ENCODE measurements around the gene MYH8.
A peak's percentile ranks its signal among the peaks of the same experiment; 100 is the strongest.

MYH8 gene

DNA sequence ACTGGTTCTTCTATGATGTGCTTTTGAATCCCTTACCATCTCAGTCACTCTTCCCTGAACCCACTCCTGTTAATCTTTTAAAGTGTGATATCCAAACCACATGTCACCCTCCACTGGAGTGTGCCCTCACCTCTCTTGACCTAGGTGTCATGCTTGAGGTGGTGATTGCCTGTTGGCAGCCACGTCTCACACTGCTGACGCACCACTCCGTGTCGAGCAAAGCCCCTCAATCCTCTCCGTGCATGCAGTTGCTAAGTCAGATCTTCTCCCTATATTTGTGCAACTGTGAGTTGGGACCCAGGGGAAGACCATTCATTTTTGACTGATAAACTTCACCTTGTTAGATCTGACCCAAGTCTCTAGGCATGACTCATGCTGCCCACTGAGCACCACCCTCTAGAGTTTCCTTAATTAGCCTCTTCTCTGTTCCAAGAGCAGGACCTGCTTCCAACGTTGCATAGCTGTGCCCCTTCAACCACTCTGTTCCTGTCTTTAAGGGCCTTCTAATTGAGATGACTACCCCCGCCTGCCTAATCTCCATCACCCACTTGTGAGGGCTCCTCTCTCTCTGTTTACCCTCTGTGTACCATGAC is 51.6 kb downstream of the MYH8 start:
- no peaks in the 10 kb centered on the region for H3K9me3 ChIP-seq
- H3K4me3 ChIP-seq (ENCODE audit: low read depth, low read length), result no peak overlapping the region
- H3K4me1 ChIP-seq, result no peaks in the 10 kb centered on the region
- no peak for DNase-seq
- no peaks in the 10 kb centered on the region for H3K27me3 ChIP-seq
- TF ChIP-seq CTCF (IDR thresholded peaks at IDR 0.05; ENCODE audit: low read depth, low read length), result no peak
- H3K36me3 ChIP-seq, result no peaks in the 10 kb centered on the region

DNA sequence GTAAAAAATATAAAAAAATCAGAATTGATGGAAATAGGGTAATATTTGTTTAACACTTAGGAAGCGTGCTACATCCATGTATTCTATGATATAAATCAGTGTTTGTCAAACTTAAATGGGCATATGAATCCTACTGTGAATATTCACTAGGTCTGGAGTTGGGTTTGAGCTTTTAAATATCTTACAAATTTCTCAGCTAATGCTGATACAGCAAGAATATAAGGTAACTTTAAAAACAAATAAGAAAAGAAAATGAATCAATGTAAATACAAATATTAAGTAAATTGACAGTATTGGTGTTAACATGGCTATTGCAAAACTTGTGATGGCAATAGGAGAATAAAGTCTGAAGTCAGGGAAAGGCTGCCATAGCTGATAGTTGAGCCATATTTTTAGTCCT is 52.5 kb downstream of the MYH8 start:
- TF ChIP-seq CTCF (IDR thresholded peaks at IDR 0.05; ENCODE audit: low read depth, low read length), result no peak
- Histone ChIP-seq H3K9me3 (no peaks in the 10 kb centered on the region), H3K4me1 (no peaks in the 10 kb centered on the region), H3K27me3 (no peaks in the 10 kb centered on the region), H3K36me3 (no peaks in the 10 kb centered on the region), H3K4me3 (ENCODE audit: low read depth, low read length) (no peak overlapping the region)
- no peak for DNase-seq

DNA sequence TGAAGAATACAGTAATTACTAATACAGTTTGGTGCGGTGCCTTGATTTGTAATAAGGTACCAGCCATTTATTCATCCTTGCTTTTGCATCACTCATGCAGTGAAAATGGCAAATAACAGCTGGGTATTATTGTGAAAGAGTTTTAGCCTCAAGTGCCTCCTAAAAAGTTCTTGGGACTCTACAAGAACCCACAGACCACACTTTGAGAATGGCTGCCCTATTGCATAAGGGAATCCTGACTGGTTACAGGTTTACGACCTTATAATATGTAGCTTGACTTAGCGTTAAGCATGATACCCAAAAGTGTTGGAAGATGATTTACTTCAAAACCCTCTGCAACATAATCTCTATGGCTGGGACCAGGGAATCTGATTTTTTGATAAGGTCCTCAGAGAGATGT is 53.2 kb downstream of the MYH8 start:
- no peak for DNase-seq
- no peak for TF ChIP-seq CTCF (IDR thresholded peaks at IDR 0.05; ENCODE audit: low read depth, low read length)
- no peaks in the 10 kb centered on the region for H3K27me3 ChIP-seq
- no peaks in the 10 kb centered on the region for H3K9me3 ChIP-seq
- no peaks in the 10 kb centered on the region for H3K36me3 ChIP-seq
- no peak overlapping the region for H3K4me3 ChIP-seq (ENCODE audit: low read depth, low read length)
- H3K4me1 ChIP-seq, result no peaks in the 10 kb centered on the region

- DNase-seq, result no peak
- H3K9me3 ChIP-seq, result no peaks in the 10 kb centered on the region
- no peak for TF ChIP-seq CTCF (IDR thresholded peaks at IDR 0.05; ENCODE audit: low read depth, low read length)
- no peaks in the 10 kb centered on the region for H3K27me3 ChIP-seq
- no peaks in the 10 kb centered on the region for H3K4me1 ChIP-seq
- H3K36me3 ChIP-seq, result no peaks in the 10 kb centered on the region
- H3K4me3 ChIP-seq (ENCODE audit: low read depth, low read length), result no peak overlapping the region
These were observed 61.2 kb downstream of the MYH8 start for GRCh38 chr17:10360578-10360977.

DNA sequence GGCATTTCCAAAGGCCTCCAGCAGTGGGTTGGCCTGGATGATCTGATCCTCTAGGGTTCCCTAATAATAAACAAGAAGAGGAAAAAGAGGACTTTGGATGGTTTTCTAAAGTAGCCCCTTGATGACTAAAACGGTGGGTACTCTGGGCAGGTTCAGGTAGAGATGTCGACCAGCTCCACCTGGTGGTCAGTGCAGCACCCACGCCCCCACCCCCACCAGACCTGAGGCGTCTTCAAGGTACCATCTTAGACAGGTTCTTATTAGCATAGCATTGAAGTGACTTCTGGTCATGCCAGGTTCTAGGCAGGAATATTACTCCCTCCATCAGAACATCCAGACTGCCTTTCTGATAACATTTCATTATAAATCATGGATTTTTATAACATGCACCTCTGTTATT is 64.0 kb downstream of the MYH8 start:
- H3K27me3 ChIP-seq, result no peaks in the 10 kb centered on the region
- no peak for DNase-seq
- no peaks in the 10 kb centered on the region for H3K36me3 ChIP-seq
- H3K4me1 ChIP-seq, result no peaks in the 10 kb centered on the region
- H3K9me3 ChIP-seq, result no peaks in the 10 kb centered on the region
- peak; percentile 21; the same call in 1 of the 2 replicates for TF ChIP-seq CTCF (IDR thresholded peaks at IDR 0.05; ENCODE audit: low read depth, low read length)
- H3K4me3 ChIP-seq (ENCODE audit: low read depth, low read length), result no peak overlapping the region

GRCh38 chr17:10354651-10355050 is 67.1 kb downstream of the MYH8 start:
- Histone ChIP-seq H3K4me1 (no peaks in the 10 kb centered on the region), H3K36me3 (no peaks in the 10 kb centered on the region), H3K9me3 (no peaks in the 10 kb centered on the region), H3K4me3 (ENCODE audit: low read depth, low read length) (no peak overlapping the region), H3K27me3 (no peaks in the 10 kb centered on the region)
- no peak for DNase-seq
- TF ChIP-seq CTCF (IDR thresholded peaks at IDR 0.05; ENCODE audit: low read depth, low read length), result no peak

Data from BE2C (cell line).